Measurements from ENCODE around the gene ATP6V1C2.

Gene ATP6V1C2

DNA sequence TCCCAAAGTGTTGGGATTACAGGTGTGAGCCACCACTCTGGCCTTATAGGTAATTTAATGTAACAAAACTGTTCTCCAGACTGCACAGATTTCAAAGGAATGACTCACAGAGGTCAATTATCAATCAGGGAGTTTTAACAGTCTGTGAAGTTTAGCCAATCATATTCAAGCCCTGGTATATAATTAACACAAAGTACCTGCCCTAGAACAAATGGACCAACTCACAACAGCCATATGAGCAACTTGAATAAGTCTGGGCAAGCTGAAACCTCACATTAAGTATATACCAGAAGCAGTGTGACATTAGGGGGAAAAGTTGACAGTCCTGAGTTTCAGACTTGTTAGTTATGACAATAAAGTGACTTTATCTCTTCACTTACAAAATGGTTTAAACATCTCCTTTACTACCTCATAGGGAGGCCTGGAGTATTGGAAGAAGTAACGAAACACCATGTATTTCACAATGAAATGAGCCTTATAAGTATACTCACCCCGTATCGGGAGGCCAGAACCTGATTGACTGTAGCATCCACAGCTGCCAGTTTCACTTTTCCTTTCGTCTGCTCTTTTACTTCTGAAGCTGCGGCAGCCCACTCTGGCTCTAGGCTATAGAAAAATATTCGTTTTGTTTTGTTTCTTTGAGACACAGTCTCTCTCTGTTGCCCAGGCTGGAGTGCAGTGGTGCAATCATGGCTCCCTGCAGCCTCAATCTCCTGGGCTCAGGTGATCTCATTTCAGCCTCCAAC is 69.0 kb downstream of the ATP6V1C2 start:
- Histone ChIP-seq H3K79me2 (ENCODE audit: control insufficient read depth, insufficient read depth, low read length, poor library complexity) (no peaks in the 10 kb centered on the region), H3K9ac (ENCODE audit: low read length) (no peak overlapping the region), H2BK12ac (ENCODE audit: low read length) (no peak overlapping the region), H3K36me3 (ENCODE audit: control insufficient read depth in 1 of 2, insufficient read depth in 2 of 2, low read length in 2 of 2) (peaks cover 45 to 73% of the 10 kb centered on the region in 2 experiments), H3K79me1 (ENCODE audit: low read length) (no peaks in the 10 kb centered on the region), H3K4me3 (ENCODE audit: low read depth, low read length) (no peak overlapping the region), H3K4me2 (ENCODE audit: low read length) (no peak overlapping the region), H3K4me1 (ENCODE audit: control insufficient read depth in 1 of 2, insufficient read depth in 2 of 2, low read length in 2 of 2) (no peaks in the 10 kb centered on the region), H3K27ac (ENCODE audit: low read depth, low read length) (no peak overlapping the region), H3K23ac (ENCODE audit: low read length) (no peak overlapping the region), H3K4ac (ENCODE audit: low read depth, low read length) (no peak overlapping the region), H3K9me3 (ENCODE audit: insufficient read depth, low read depth, low read length) (no peaks in the 10 kb centered on the region), H2BK5ac (ENCODE audit: low read depth, low read length, poor library complexity) (no peak overlapping the region), H2AK5ac (ENCODE audit: low read length) (no peak overlapping the region), H3K27me3 (ENCODE audit: insufficient read depth, low read length) (no peaks in the 10 kb centered on the region), H2AFZ (ENCODE audit: insufficient read depth, low read length, poor library complexity) (no peak overlapping the region), H3K18ac (ENCODE audit: low read length) (no peak overlapping the region), H3K14ac (ENCODE audit: low read length) (no peak overlapping the region), H4K8ac (ENCODE audit: low read depth, low read length) (no peak overlapping the region), H4K12ac (ENCODE audit: low read depth, low read length) (no peak overlapping the region), H4K91ac (ENCODE audit: low read depth, low read length) (no peak overlapping the region), H2BK120ac (ENCODE audit: insufficient read depth, low read length, poor library complexity) (no peak overlapping the region)
- no CpG with 5 or more reads among the region's 6 CpGs for WGBS (ENCODE audit: extremely low coverage, insufficient coverage, insufficient read length)
- DNase-seq, result peak; percentile 25 to 30

DNA sequence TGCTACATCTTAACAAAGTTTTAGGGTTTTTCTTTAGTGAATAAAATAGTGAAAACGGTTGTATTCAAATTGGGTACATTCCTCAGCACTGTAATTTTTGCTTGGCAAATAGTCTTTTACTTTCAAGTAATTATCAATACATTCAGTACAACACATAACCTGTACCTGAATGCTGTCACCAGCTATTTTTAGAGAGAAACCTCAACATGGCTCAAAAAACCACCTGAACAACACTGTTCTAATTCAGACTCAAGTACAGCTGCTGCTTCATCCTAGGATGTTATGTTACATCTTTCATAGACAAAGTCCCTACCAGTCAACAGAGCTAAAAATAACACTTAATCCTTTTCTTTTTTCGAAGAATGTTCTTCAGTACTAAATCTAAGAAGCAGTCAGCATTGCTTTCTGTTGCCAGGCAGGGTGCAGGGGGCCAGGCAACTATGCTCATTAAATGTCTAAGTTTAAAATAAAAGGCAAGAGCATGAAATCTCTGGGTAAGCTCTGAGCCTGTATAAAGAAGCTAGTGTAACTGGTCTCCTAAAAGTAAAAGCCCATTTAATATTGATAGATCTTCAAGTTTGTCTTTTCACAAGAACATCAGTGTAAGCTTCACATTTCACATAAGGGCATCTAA is 70.7 kb downstream of the ATP6V1C2 start:
- Histone ChIP-seq H3K18ac (ENCODE audit: low read length) (no peak overlapping the region), H4K91ac (ENCODE audit: low read depth, low read length) (no peak overlapping the region), H3K4me2 (ENCODE audit: low read length) (no peak overlapping the region), H3K27ac (ENCODE audit: low read depth, low read length) (no peak overlapping the region), H3K14ac (ENCODE audit: low read length) (no peak overlapping the region), H2AFZ (ENCODE audit: insufficient read depth, low read length, poor library complexity) (no peak overlapping the region), H3K9me3 (ENCODE audit: insufficient read depth, low read depth, low read length) (no peaks in the 10 kb centered on the region), H3K9ac (ENCODE audit: low read length) (no peak overlapping the region), H3K79me2 (ENCODE audit: control insufficient read depth, insufficient read depth, low read length, poor library complexity) (no peaks in the 10 kb centered on the region), H2BK120ac (ENCODE audit: insufficient read depth, low read length, poor library complexity) (no peak overlapping the region), H3K27me3 (ENCODE audit: insufficient read depth, low read length) (no peaks in the 10 kb centered on the region), H3K4me1 (ENCODE audit: control insufficient read depth in 1 of 2, insufficient read depth in 2 of 2, low read length in 2 of 2) (no peaks in the 10 kb centered on the region), H3K79me1 (ENCODE audit: low read length) (no peaks in the 10 kb centered on the region), H3K4me3 (ENCODE audit: low read depth, low read length) (no peak overlapping the region), H3K4ac (ENCODE audit: low read depth, low read length) (no peak overlapping the region), H2BK5ac (ENCODE audit: low read depth, low read length, poor library complexity) (no peak overlapping the region), H3K23ac (ENCODE audit: low read length) (no peak overlapping the region), H4K12ac (ENCODE audit: low read depth, low read length) (no peak overlapping the region), H4K8ac (ENCODE audit: low read depth, low read length) (no peak overlapping the region), H2BK12ac (ENCODE audit: low read length) (no peak overlapping the region), H3K36me3 (ENCODE audit: control insufficient read depth in 1 of 2, insufficient read depth in 2 of 2, low read length in 2 of 2) (peaks cover 37 to 69% of the 10 kb centered on the region in 2 experiments), H2AK5ac (ENCODE audit: low read length) (no peak overlapping the region)
- no peak for DNase-seq
- no CpG with 5 or more reads among the region's 2 CpGs for WGBS (ENCODE audit: extremely low coverage, insufficient coverage, insufficient read length)

DNA sequence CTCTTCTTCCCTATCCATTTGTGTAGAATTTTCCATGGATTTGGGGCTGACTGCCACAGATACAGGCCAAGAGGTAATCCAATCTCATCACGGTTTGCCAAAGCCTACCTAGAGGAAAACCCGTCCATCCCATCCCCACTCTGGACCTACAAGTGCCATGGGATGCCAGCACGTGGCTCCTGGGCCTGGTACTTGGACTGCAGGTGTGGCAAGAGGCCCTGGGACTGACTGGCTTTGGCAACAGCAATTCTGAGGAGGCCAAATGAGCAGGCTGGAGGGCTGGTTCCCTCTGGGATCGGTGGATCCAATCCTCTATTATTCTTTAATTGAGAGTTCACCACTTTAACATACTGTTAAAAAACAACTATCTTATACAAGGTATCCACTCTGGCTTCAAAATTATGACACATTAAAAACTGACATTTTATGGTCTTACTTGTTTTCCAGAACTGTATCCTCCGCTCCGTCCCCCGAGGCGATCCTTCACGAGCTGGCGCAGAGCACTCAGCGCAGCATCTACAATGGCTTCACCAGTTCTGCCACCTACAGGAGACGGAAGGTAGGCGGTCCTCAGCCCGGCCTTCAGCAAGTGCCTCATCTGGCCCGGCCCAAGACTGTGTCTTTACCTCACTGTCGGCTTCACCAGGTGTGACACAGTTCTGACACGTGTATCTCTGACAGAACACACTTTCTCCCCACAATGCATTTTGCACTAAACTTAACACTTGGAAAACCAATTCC is 71.4 kb downstream of the ATP6V1C2 start:
- no peak overlapping the region for H3K18ac ChIP-seq (ENCODE audit: low read length)
- H2BK120ac ChIP-seq (ENCODE audit: insufficient read depth, low read length, poor library complexity), result no peak overlapping the region
- H2BK5ac ChIP-seq (ENCODE audit: low read depth, low read length, poor library complexity), result no peak overlapping the region
- no peak overlapping the region for H4K8ac ChIP-seq (ENCODE audit: low read depth, low read length)
- no peak overlapping the region for H3K4ac ChIP-seq (ENCODE audit: low read depth, low read length)
- H2AK5ac ChIP-seq (ENCODE audit: low read length), result no peak overlapping the region
- H3K27ac ChIP-seq (ENCODE audit: low read depth, low read length), result no peak overlapping the region
- no peak overlapping the region for H3K14ac ChIP-seq (ENCODE audit: low read length)
- H3K27me3 ChIP-seq (ENCODE audit: insufficient read depth, low read length), result no peaks in the 10 kb centered on the region
- no peaks in the 10 kb centered on the region for H3K79me2 ChIP-seq (ENCODE audit: control insufficient read depth, insufficient read depth, low read length, poor library complexity)
- H2AFZ ChIP-seq (ENCODE audit: insufficient read depth, low read length, poor library complexity), result no peak overlapping the region
- DNase-seq, result peak; percentile 76 to 87
- peaks cover 31 to 63% of the 10 kb centered on the region in 2 experiments for H3K36me3 ChIP-seq (ENCODE audit: control insufficient read depth in 1 of 2, insufficient read depth in 2 of 2, low read length in 2 of 2)
- no peaks in the 10 kb centered on the region for H3K9me3 ChIP-seq (ENCODE audit: insufficient read depth, low read depth, low read length)
- H2BK12ac ChIP-seq (ENCODE audit: low read length), result no peak overlapping the region
- no peak overlapping the region for H3K9ac ChIP-seq (ENCODE audit: low read length)
- peak overlapping the region; percentile 67 for H3K23ac ChIP-seq (ENCODE audit: low read length)
- H3K4me3 ChIP-seq (ENCODE audit: low read depth, low read length), result peak overlapping the region; percentile 44
- no peak overlapping the region for H3K4me2 ChIP-seq (ENCODE audit: low read length)
- H3K79me1 ChIP-seq (ENCODE audit: low read length), result no peaks in the 10 kb centered on the region
- no peak overlapping the region for H4K91ac ChIP-seq (ENCODE audit: low read depth, low read length)
- no CpG with 5 or more reads among the region's 17 CpGs for WGBS (ENCODE audit: extremely low coverage, insufficient coverage, insufficient read length)
- no peak overlapping the region for H4K12ac ChIP-seq (ENCODE audit: low read depth, low read length)
- no peaks in the 10 kb centered on the region for H3K4me1 ChIP-seq (ENCODE audit: control insufficient read depth in 1 of 2, insufficient read depth in 2 of 2, low read length in 2 of 2)

DNA sequence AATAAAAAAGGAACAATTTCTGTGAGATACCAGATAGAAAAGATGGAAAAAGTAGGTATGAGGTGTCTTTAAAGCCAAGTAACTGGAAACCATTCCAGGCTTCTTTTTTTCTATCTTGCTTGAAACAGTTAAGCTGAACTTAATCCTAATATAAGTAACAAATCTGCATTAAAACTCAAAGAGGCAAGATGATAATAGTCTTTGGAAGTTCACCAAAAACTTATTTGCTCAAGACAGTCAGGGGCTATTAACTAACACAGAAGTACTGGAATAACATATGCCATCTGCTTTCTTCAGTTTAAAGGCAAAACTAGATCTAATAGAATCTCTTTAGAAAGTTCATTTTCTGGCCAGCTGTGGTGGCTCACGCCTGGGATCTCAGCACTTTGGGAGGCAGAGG is 72.4 kb downstream of the ATP6V1C2 start:
- H4K91ac ChIP-seq (ENCODE audit: low read depth, low read length), result no peak overlapping the region
- H2BK120ac ChIP-seq (ENCODE audit: insufficient read depth, low read length, poor library complexity), result no peak overlapping the region
- no peak overlapping the region for H2BK5ac ChIP-seq (ENCODE audit: low read depth, low read length, poor library complexity)
- WGBS (ENCODE audit: extremely low coverage, insufficient coverage, insufficient read length), result no CpG with 5 or more reads among the region's 1 CpG
- H3K14ac ChIP-seq (ENCODE audit: low read length), result no peak overlapping the region
- H3K4me3 ChIP-seq (ENCODE audit: low read depth, low read length), result no peak overlapping the region
- no peak overlapping the region for H3K27ac ChIP-seq (ENCODE audit: low read depth, low read length)
- no peak overlapping the region for H3K9ac ChIP-seq (ENCODE audit: low read length)
- H2BK12ac ChIP-seq (ENCODE audit: low read length), result no peak overlapping the region
- no peak overlapping the region for H3K18ac ChIP-seq (ENCODE audit: low read length)
- H3K4me2 ChIP-seq (ENCODE audit: low read length), result no peak overlapping the region
- no peaks in the 10 kb centered on the region for H3K4me1 ChIP-seq (ENCODE audit: control insufficient read depth in 1 of 2, insufficient read depth in 2 of 2, low read length in 2 of 2)
- no peak overlapping the region for H4K12ac ChIP-seq (ENCODE audit: low read depth, low read length)
- no peak overlapping the region for H3K4ac ChIP-seq (ENCODE audit: low read depth, low read length)
- H3K36me3 ChIP-seq (ENCODE audit: control insufficient read depth in 1 of 2, insufficient read depth in 2 of 2, low read length in 2 of 2), result peaks cover 28 to 58% of the 10 kb centered on the region in 2 experiments
- no peak overlapping the region for H2AFZ ChIP-seq (ENCODE audit: insufficient read depth, low read length, poor library complexity)
- no peaks in the 10 kb centered on the region for H3K9me3 ChIP-seq (ENCODE audit: insufficient read depth, low read depth, low read length)
- H3K79me2 ChIP-seq (ENCODE audit: control insufficient read depth, insufficient read depth, low read length, poor library complexity), result no peaks in the 10 kb centered on the region
- no peak overlapping the region for H3K23ac ChIP-seq (ENCODE audit: low read length)
- H3K27me3 ChIP-seq (ENCODE audit: insufficient read depth, low read length), result no peaks in the 10 kb centered on the region
- H3K79me1 ChIP-seq (ENCODE audit: low read length), result no peaks in the 10 kb centered on the region
- no peak for DNase-seq
- H4K8ac ChIP-seq (ENCODE audit: low read depth, low read length), result no peak overlapping the region
- H2AK5ac ChIP-seq (ENCODE audit: low read length), result no peak overlapping the region

All from trophoblast cell (in vitro differentiated cells and primary cell).